Endothelial cell of umbilical vein (primary cell): ENCODE results near the gene SLC5A2. TPM values are rescaled to one million over a fixed set of nuclear protein-coding genes. Genes with fewer than 3 reads are reported as not detected.

Source experiments
- BruUV-seq: library from RNA; stranded (reverse); fragments of 400-500 nt; replicated peaks from 2 replicates; lab custom pipeline; 2021; lab: Mats Ljungman, UMichigan
- CTCF ChIA-PET: fragments of 300-600, 350-600 bp; sonication (Branson Sonifier 250); formaldehyde crosslinking; loops from one replicate; lab custom pipeline; 2021; ENCODE audit warnings: antibody characterized with exemption, inconsistent platforms; lab: Charles Lee
- POLR2A ChIA-PET: fragments of 300-600, 350-600 bp; sonication (Branson Sonifier 250); formaldehyde crosslinking; loops from one replicate; lab custom pipeline; 2021; ENCODE audit warnings: antibody characterized with exemption, inconsistent platforms; lab: Charles Lee
- DNase-seq: peaks from one replicate; pipeline ENCODE4 v3.0.0-alpha.2; 2011; ENCODE audit warnings: low read depth, low spot score
- FAIRE-seq: peaks from 2 replicates; lab custom pipeline; 2011; peaks lifted over from hg19 to GRCh38; lab: Jason Lieb, UNC
- H2AFZ ChIP-seq: 2 replicates; pipeline ENCODE4 v1.6.0; 2012; ENCODE audit warnings: low read depth, low read length, control low read depth, inconsistent platforms
- H3K27ac ChIP-seq: 2 replicates; pipeline ENCODE4 v1.5.1; 2011; ENCODE audit warnings: low read depth, mild to moderate bottlenecking, control low read depth, low read length, moderate library complexity; ENCODE audit not compliant: insufficient read depth
- H3K27me3 ChIP-seq, 2 experiments: 2 replicates each; pipeline versions ENCODE4 v1.6.0 to v1.6.1; 2011; ENCODE audit warnings: low read length in 2 of 2, mixed read lengths in 1 of 2; ENCODE audit not compliant: control insufficient read depth in 2 of 2, insufficient read depth in 2 of 2
- H3K36me3 ChIP-seq, 2 experiments: 2 replicates in 1 of 2; 3 replicates in 1 of 2; pipeline ENCODE4 v1.5.1; 2011; ENCODE audit warnings: low read length in 2 of 2, mild to moderate bottlenecking in 1 of 2, moderate library complexity in 1 of 2; ENCODE audit not compliant: control insufficient read depth in 2 of 2, insufficient read depth in 2 of 2; ENCODE audit errors: extremely low read depth in 1 of 2
- H3K4me1 ChIP-seq: 3 replicates; pipeline ENCODE4 v1.5.1; 2011; ENCODE audit warnings: mild to moderate bottlenecking, low read length; ENCODE audit not compliant: control insufficient read depth, insufficient read depth; ENCODE audit errors: extremely low read depth
- H3K4me2 ChIP-seq: 2 replicates; pipeline ENCODE4 v1.6.1; 2011; ENCODE audit warnings: low read length, control low read depth, mixed read lengths; ENCODE audit not compliant: insufficient read depth
- H3K4me3 ChIP-seq, 3 experiments: fragments of 200-600 bp in 1 of 3; sonication (generic), shearing (Covaris generic) in 1 of 3; replicated peaks in 1 of 3; 2 replicates each; pipeline ENCODE4 v1.5.1; 2011 to 2016; ENCODE audit warnings: control low read depth in 3 of 3, low read length in 3 of 3, mild to moderate bottlenecking in 2 of 3, inconsistent platforms in 1 of 3, low read depth in 1 of 3, moderate library complexity in 1 of 3; ENCODE audit not compliant: insufficient read depth in 1 of 3
- H3K79me2 ChIP-seq: 2 replicates; pipeline ENCODE4 v1.6.0; 2012; ENCODE audit warnings: low read length, inconsistent platforms; ENCODE audit not compliant: control insufficient read depth, insufficient read depth
- H3K9ac ChIP-seq: replicated peaks from 2 replicates; pipeline ENCODE3; 2011; ENCODE audit warnings: low read length, control low read depth; ENCODE audit not compliant: insufficient read depth; ENCODE audit errors: extremely low read depth
- H3K9me1 ChIP-seq: replicated peaks from 3 replicates; pipeline ENCODE4 v1.6.0; 2011; ENCODE audit warnings: mild to moderate bottlenecking, low read length; ENCODE audit not compliant: control insufficient read depth, insufficient read depth; ENCODE audit errors: extremely low read depth
- H3K9me3 ChIP-seq: replicated peaks from 2 replicates; pipeline ENCODE4 v1.5.1; 2012; ENCODE audit warnings: low read length, inconsistent platforms; ENCODE audit not compliant: control insufficient read depth, insufficient read depth
- H4K20me1 ChIP-seq: replicated peaks from 2 replicates; pipeline ENCODE3; 2011; ENCODE audit warnings: mild to moderate bottlenecking, low read length; ENCODE audit not compliant: control insufficient read depth, insufficient read depth; ENCODE audit errors: extremely low read depth
- CTCF ChIP-seq, 2 donors: IDR thresholded peaks; 1 replicate in 1 of 2; 2 replicates in 1 of 2; pipeline ENCODE4 v1.5.1; 2011; ENCODE audit warnings: low read length in 2 of 2, mild to moderate bottlenecking in 2 of 2, moderate library complexity in 2 of 2, control low read depth in 1 of 2, inconsistent platforms in 1 of 2, low read depth in 1 of 2; ENCODE audit not compliant: insufficient read depth in 1 of 2; ENCODE audit errors: extremely low read depth in 1 of 2
- EZH2 ChIP-seq: IDR thresholded peaks from 2 replicates; pipeline ENCODE4 v1.6.1; 2012; ENCODE audit warnings: borderline replicate concordance, low read depth, mild to moderate bottlenecking, moderate library complexity, low read length, inconsistent platforms; ENCODE audit not compliant: severe bottlenecking
- FOS ChIP-seq: IDR thresholded peaks from 2 replicates; pipeline ENCODE4 v1.6.1; 2011; ENCODE audit warnings: mild to moderate bottlenecking, low read length, moderate library complexity, borderline replicate concordance; ENCODE audit not compliant: insufficient read depth
- GATA2 ChIP-seq: IDR thresholded peaks from 2 replicates; pipeline ENCODE4 v1.7.0; 2011; ENCODE audit warnings: low read depth, mild to moderate bottlenecking, moderate library complexity, mixed read lengths, low read length; ENCODE audit not compliant: insufficient read length, insufficient read depth
- JUN ChIP-seq: IDR thresholded peaks from 2 replicates; pipeline ENCODE4 v1.6.1; 2011; ENCODE audit warnings: borderline replicate concordance, low read depth; ENCODE audit not compliant: insufficient read length, insufficient read depth
- MAX ChIP-seq: IDR thresholded peaks from 2 replicates; pipeline ENCODE4 v1.6.1; 2011; ENCODE audit not compliant: insufficient read depth, insufficient read length
- MYC ChIP-seq: IDR thresholded peaks from one replicate; pipeline ENCODE4 v1.6.1; 2011; ENCODE audit warnings: mild to moderate bottlenecking, low read depth, low read length
- POLR2A ChIP-seq: IDR thresholded peaks from 2 replicates; pipeline ENCODE4 v1.6.1; 2012; ENCODE audit warnings: low read depth, mild to moderate bottlenecking, control low read depth, low read length
- POLR2AphosphoS5 ChIP-seq: IDR thresholded peaks from 2 replicates; pipeline ENCODE4 v1.6.1; 2012; ENCODE audit warnings: low read depth, mild to moderate bottlenecking, control low read depth, low read length, moderate library complexity; ENCODE audit not compliant: insufficient read depth
- dilution Hi-C: fragments of 300-500 bp; cut with MboI; formaldehyde crosslinking; loops from one replicate; pipeline ENCODE4 v1.15.0; 2019; ENCODE audit warnings: low sequenced_read_pairs; ENCODE audit not compliant: extremely low pct_ligation_motif_present
- intact Hi-C: fragments of 100-400 bp; cut with micrococcal nuclease; formaldehyde crosslinking; loops from one replicate; pipeline ENCODE4 v1.10.0; 2022
- polyA plus RNA-seq, 4 experiments: library from polyadenylated mRNA; depleted of rRNA in 3 of 4; stranded (reverse) in 3 of 4; unstranded in 1 of 4; fragments of >200 nt; gene quantifications; 2 replicates each; pipeline versions ENCODE4 v1.2.1 to v1.2.3, GENCODE V29; 2011 to 2012; ENCODE audit warnings: missing spikeins in 1 of 4
- total RNA-seq: library from RNA; stranded (reverse); gene quantifications from 2 replicates; pipeline ENCODE4 v1.2.3, GENCODE V29; 2021

SLC5A2 gene
- total and polyA plus RNA-seq, 2 donors (not counting 3 experiments of a cell fraction or from before 2014, with no cell fraction given): 0.03 TPM; not detected in 1

- H3K79me2 ChIP-seq: peaks cover 26% of the 10 kb centered on the region
- H3K4me2 ChIP-seq: no peak overlapping the region
- peaks cover 16% of the 10 kb centered on the region for H3K4me1 ChIP-seq
- H3K9ac ChIP-seq: no peak overlapping the region
- H4K20me1 ChIP-seq: no peaks in the 10 kb centered on the region
- no peaks in the 10 kb centered on the region for H3K9me1 ChIP-seq
- no peak for FAIRE-seq
- BruUV-seq: no TSS peak
- H3K36me3 ChIP-seq: peaks cover 19 to 20% of the 10 kb centered on the region in 2 experiments
- ChIA-PET POLR2A (no interaction called here), CTCF (no interaction called here)
- no peak overlapping the region for H3K4me3 ChIP-seq
- H3K27ac ChIP-seq: no peak overlapping the region
- H2AFZ ChIP-seq: no peak overlapping the region
- dilution Hi-C loops (no loop called here), intact Hi-C loops (no loop called here)
- DNase-seq: no peak
- H3K9me3 ChIP-seq: no peaks in the 10 kb centered on the region
- H3K27me3 ChIP-seq: no peaks in the 10 kb centered on the region
- no peak for TF ChIP-seq POLR2AphosphoS5
- TF ChIP-seq FOS: no peak
- no peak for TF ChIP-seq POLR2A
- TF ChIP-seq JUN: no peak
- TF ChIP-seq MYC: no peak
- no peak for TF ChIP-seq EZH2
- TF ChIP-seq GATA2: no peak
- no peak for TF ChIP-seq CTCF (IDR thresholded peaks at IDR 0.05; ENCODE audit: extremely low read depth in 1 of 2, insufficient read depth in 1 of 2, low read depth in 1 of 2, low read length in 2 of 2)
- TF ChIP-seq MAX: no peak
Observed at GRCh38 chr16:31476303-31477219, 6.4 kb upstream of the SLC5A2 start.
